K562 (cell line): ENCODE data around the gene POMZP3.
"Not testable (repeated sequence)": the region's sequence is repeated elsewhere in the genome, so short reads cannot be mapped to it uniquely, and the experiment has no call there.

Experiments used
- ARNT ChIP-seq, 2 experiments: fragments of 450-650 bp; IDR thresholded peaks; 2 replicates each; pipeline ENCODE4 v1.6.1; 2016; ENCODE audit warnings: mild to moderate bottlenecking in 1 of 2
- CEBPB ChIP-seq: fragments of 450-650 bp; IDR thresholded peaks from 2 replicates; pipeline ENCODE4 v1.6.1; 2016; ENCODE audit warnings: missing genetic modification characterization, missing compliant biosample characterization
- EZH2 ChIP-seq: IDR thresholded peaks from 2 replicates; pipeline ENCODE4 v1.6.1; 2012; ENCODE audit warnings: low read depth, mild to moderate bottlenecking, inconsistent platforms, low read length, borderline replicate concordance
- MTA1 ChIP-seq: fragments of 450-650 bp; IDR thresholded peaks from 2 replicates; pipeline ENCODE4 v1.6.1; 2017; ENCODE audit warnings: borderline replicate concordance
- MXI1 ChIP-seq: IDR thresholded peaks from 2 replicates; pipeline ENCODE4 v1.6.1; 2011; ENCODE audit warnings: low read depth, mild to moderate bottlenecking, improper control_type of control experiment, low read length
- NR2C1 ChIP-seq, 2 experiments: fragments of 450-650 bp; IDR thresholded peaks; 2 replicates each; pipeline ENCODE4 v1.6.1; 2017; ENCODE audit warnings: mild to moderate bottlenecking in 2 of 2, antibody characterized with exemption in 1 of 2, inconsistent platforms in 1 of 2, missing compliant biosample characterization in 1 of 2, missing genetic modification characterization in 1 of 2
- SP1 ChIP-seq: sonication (generic); formaldehyde crosslinking; IDR thresholded peaks from 2 replicates; pipeline ENCODE4 v1.8.1; 2022; ENCODE audit warnings: mild to moderate bottlenecking, missing genetic modification reagents
- ZFP91 ChIP-seq: sonication (generic); formaldehyde crosslinking; IDR thresholded peaks from 2 replicates; pipeline ENCODE4 v1.8.0; 2022; ENCODE audit warnings: mild to moderate bottlenecking, missing genetic modification reagents
- ZNF586 ChIP-seq: fragments of 450-650 bp; formaldehyde crosslinking; conservative IDR thresholded peaks from 2 replicates; pipeline ENCODE4 v1.4.0; 2020; ENCODE audit warnings: mild to moderate bottlenecking, moderate library complexity
- ZZZ3 ChIP-seq: fragments of 450-650 bp; IDR thresholded peaks from 2 replicates; pipeline ENCODE4 v1.6.1; 2016; ENCODE audit warnings: antibody characterized with exemption, mild to moderate bottlenecking, moderate library complexity
- TF ChIP-seq, protein P1 (sequence below): fragments of 200-400 bp; formaldehyde crosslinking; IDR thresholded peaks from 2 replicates; pipeline ENCODE4 v1.6.1; 2017; ENCODE audit warnings: mild to moderate bottlenecking, low read depth, low read length, moderate library complexity
- TF ChIP-seq, protein P2 (sequence below), 3 experiments: IDR thresholded peaks in 2 of 3; conservative IDR thresholded peaks in 1 of 3; 2 replicates each; pipeline ENCODE4 v1.5.1; 2011 to 2012; ENCODE audit warnings: low read length in 3 of 3, mild to moderate bottlenecking in 3 of 3, control low read depth in 2 of 3, improper control_type of control experiment in 1 of 3, inconsistent platforms in 1 of 3, low read depth in 1 of 3, mixed read lengths in 1 of 3, moderate library complexity in 1 of 3; ENCODE audit not compliant: insufficient read depth in 2 of 3

DNA sequence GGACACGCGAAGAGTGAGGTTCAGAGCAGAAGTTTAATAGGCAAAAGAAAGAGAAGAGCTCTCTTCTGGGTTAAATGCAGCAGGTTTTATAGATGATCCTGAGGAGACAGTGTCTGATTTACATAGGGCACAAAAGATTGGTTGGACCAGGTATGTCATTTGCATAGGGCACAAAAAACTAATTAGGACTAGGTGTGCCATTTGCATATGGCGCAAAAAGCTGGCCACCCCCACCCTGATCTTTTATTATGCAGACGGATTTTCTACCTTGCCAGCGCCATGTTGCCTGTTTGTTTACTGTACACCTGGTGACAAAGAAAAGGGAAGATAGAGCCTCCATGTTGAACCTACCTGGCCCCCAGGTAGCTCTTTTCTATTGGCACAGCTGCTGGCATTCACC is 46.3 kb upstream of the POMZP3 start:
- not testable (repeated sequence) for TF ChIP-seq MXI1; EZH2; ZFP91 (CRISPR knock-in tag); ZNF586; NR2C1 (IDR thresholded peaks at IDR 0.05); NR2C1 (tag; IDR thresholded peaks at IDR 0.05); ARNT (IDR thresholded peaks at IDR 0.05); ZZZ3; SP1 (CRISPR knock-in tag); CEBPB (tag); MTA1
- TF ChIP-seq, protein P1, sequence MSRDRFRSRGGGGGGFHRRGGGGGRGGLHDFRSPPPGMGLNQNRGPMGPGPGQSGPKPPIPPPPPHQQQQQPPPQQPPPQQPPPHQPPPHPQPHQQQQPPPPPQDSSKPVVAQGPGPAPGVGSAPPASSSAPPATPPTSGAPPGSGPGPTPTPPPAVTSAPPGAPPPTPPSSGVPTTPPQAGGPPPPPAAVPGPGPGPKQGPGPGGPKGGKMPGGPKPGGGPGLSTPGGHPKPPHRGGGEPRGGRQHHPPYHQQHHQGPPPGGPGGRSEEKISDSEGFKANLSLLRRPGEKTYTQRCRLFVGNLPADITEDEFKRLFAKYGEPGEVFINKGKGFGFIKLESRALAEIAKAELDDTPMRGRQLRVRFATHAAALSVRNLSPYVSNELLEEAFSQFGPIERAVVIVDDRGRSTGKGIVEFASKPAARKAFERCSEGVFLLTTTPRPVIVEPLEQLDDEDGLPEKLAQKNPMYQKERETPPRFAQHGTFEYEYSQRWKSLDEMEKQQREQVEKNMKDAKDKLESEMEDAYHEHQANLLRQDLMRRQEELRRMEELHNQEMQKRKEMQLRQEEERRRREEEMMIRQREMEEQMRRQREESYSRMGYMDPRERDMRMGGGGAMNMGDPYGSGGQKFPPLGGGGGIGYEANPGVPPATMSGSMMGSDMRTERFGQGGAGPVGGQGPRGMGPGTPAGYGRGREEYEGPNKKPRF: not testable (repeated sequence)
- TF ChIP-seq, protein P2, sequence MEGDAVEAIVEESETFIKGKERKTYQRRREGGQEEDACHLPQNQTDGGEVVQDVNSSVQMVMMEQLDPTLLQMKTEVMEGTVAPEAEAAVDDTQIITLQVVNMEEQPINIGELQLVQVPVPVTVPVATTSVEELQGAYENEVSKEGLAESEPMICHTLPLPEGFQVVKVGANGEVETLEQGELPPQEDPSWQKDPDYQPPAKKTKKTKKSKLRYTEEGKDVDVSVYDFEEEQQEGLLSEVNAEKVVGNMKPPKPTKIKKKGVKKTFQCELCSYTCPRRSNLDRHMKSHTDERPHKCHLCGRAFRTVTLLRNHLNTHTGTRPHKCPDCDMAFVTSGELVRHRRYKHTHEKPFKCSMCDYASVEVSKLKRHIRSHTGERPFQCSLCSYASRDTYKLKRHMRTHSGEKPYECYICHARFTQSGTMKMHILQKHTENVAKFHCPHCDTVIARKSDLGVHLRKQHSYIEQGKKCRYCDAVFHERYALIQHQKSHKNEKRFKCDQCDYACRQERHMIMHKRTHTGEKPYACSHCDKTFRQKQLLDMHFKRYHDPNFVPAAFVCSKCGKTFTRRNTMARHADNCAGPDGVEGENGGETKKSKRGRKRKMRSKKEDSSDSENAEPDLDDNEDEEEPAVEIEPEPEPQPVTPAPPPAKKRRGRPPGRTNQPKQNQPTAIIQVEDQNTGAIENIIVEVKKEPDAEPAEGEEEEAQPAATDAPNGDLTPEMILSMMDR (IDR thresholded peaks at IDR 0.05 in 2 of 3, conservative IDR thresholded peaks at IDR 0.05 in 1 of 3; ENCODE audit: insufficient read depth in 2 of 3, low read depth in 1 of 3, low read length in 3 of 3): not testable (repeated sequence)
